Osteoblast (primary cell): ENCODE results near the gene KRT2. TPM values are rescaled to one million over a fixed set of nuclear protein-coding genes. Genes with fewer than 3 reads are reported as not detected.

Source experiments
- DNase-seq: peaks from one replicate; pipeline ENCODE4 v3.0.0; 2011; ENCODE audit warnings: low spot score, mixed read lengths; ENCODE audit not compliant: insufficient read length; ENCODE audit errors: missing footprints
- H2AFZ ChIP-seq: 2 replicates; pipeline ENCODE4 v1.6.0; 2011; ENCODE audit warnings: mild to moderate bottlenecking, low read length
- H3K27ac ChIP-seq: 2 replicates; pipeline ENCODE4 v1.5.1; 2011; ENCODE audit warnings: mild to moderate bottlenecking, low read depth, low read length, moderate library complexity
- H3K27me3 ChIP-seq: 2 replicates; pipeline ENCODE4 v1.6.0; 2012; ENCODE audit warnings: mild to moderate bottlenecking, control low read depth, inconsistent platforms, low read length, moderate library complexity; ENCODE audit not compliant: insufficient read depth
- H3K36me3 ChIP-seq: 2 replicates; pipeline ENCODE4 v1.5.1; 2011; ENCODE audit warnings: mild to moderate bottlenecking, low read length, control low read depth, moderate library complexity; ENCODE audit not compliant: insufficient read depth
- H3K4me1 ChIP-seq: 2 replicates; pipeline ENCODE4 v1.5.1; 2011; ENCODE audit warnings: mild to moderate bottlenecking, low read length, control low read depth, moderate library complexity; ENCODE audit not compliant: insufficient read depth
- H3K4me2 ChIP-seq: 2 replicates; pipeline ENCODE4 v1.6.0; 2011; ENCODE audit warnings: mild to moderate bottlenecking, low read length; ENCODE audit not compliant: insufficient read depth
- H3K4me3 ChIP-seq: fragments of 200-600 bp; sonication (generic); 3 replicates; pipeline ENCODE4 v1.5.1; 2012; ENCODE audit warnings: mild to moderate bottlenecking, low read length, inconsistent platforms; ENCODE audit not compliant: insufficient read depth
- H3K79me2 ChIP-seq: 2 replicates; pipeline ENCODE4 v1.6.0; 2012; ENCODE audit warnings: mild to moderate bottlenecking, low read length, control low read depth, inconsistent platforms; ENCODE audit not compliant: insufficient read depth
- H3K9me3 ChIP-seq: 2 replicates; pipeline ENCODE4 v1.5.1; 2011; ENCODE audit warnings: low read depth, low read length, control low read depth
- H4K20me1 ChIP-seq: 2 replicates; pipeline ENCODE4 v1.6.0; 2012; ENCODE audit warnings: mild to moderate bottlenecking, low read length, control low read depth; ENCODE audit not compliant: insufficient read depth
- CTCF ChIP-seq: IDR thresholded peaks from 2 replicates; pipeline ENCODE4 v1.5.1; 2011; ENCODE audit warnings: mild to moderate bottlenecking, low read depth, low read length, moderate library complexity; ENCODE audit errors: extremely low read depth
- total RNA-seq: library from RNA; depleted of rRNA; stranded (reverse); fragments of >200 nt; gene quantifications from 2 replicates; pipeline ENCODE4 v1.2.3, GENCODE V29; 2012

KRT2 gene
- total RNA-seq, 1 donor = not detected

GRCh38 chr12:52634266-52635056 is 17.6 kb downstream of the KRT2 start:
- no peak for DNase-seq

GRCh38 chr12:52633383-52633782 is 18.6 kb downstream of the KRT2 start:
- no peak for DNase-seq
- Histone ChIP-seq H3K4me1 (no peaks in the 10 kb centered on the region), H3K27ac (no peak overlapping the region), H3K27me3 (peaks cover 37% of the 10 kb centered on the region), H4K20me1 (no peaks in the 10 kb centered on the region), H3K4me3 (no peak overlapping the region), H2AFZ (no peak overlapping the region), H3K79me2 (no peaks in the 10 kb centered on the region), H3K9me3 (no peaks in the 10 kb centered on the region), H3K36me3 (no peaks in the 10 kb centered on the region), H3K4me2 (no peak overlapping the region)
- no peak for TF ChIP-seq CTCF

More at GRCh38 chr12:52634266-52635056, 17.6 kb downstream of the KRT2 start:
- Histone ChIP-seq H3K9me3 (no peaks in the 10 kb centered on the region), H3K4me2 (no peak overlapping the region), H3K27ac (no peak overlapping the region), H2AFZ (no peak overlapping the region), H3K4me1 (no peaks in the 10 kb centered on the region), H3K4me3 (no peak overlapping the region), H3K79me2 (no peaks in the 10 kb centered on the region), H3K27me3 (peaks cover 42% of the 10 kb centered on the region), H4K20me1 (no peaks in the 10 kb centered on the region), H3K36me3 (no peaks in the 10 kb centered on the region)
- TF ChIP-seq CTCF = no peak

GRCh38 chr12:52632656-52633055 is 19.4 kb downstream of the KRT2 start:
- Histone ChIP-seq H3K27ac (no peak overlapping the region), H3K27me3 (peaks cover 38% of the 10 kb centered on the region), H3K4me2 (no peak overlapping the region), H3K4me3 (no peak overlapping the region), H3K4me1 (no peaks in the 10 kb centered on the region), H3K79me2 (no peaks in the 10 kb centered on the region), H3K9me3 (no peaks in the 10 kb centered on the region), H4K20me1 (no peaks in the 10 kb centered on the region), H3K36me3 (no peaks in the 10 kb centered on the region), H2AFZ (no peak overlapping the region)
- TF ChIP-seq CTCF = no peak
- DNase-seq = no peak

- Histone ChIP-seq H3K27me3 (peaks cover 40% of the 10 kb centered on the region), H3K79me2 (no peaks in the 10 kb centered on the region), H2AFZ (no peak overlapping the region), H3K27ac (no peak overlapping the region), H3K4me2 (no peak overlapping the region), H4K20me1 (no peaks in the 10 kb centered on the region), H3K4me1 (no peaks in the 10 kb centered on the region), H3K4me3 (no peak overlapping the region), H3K9me3 (no peaks in the 10 kb centered on the region), H3K36me3 (no peaks in the 10 kb centered on the region)
- TF ChIP-seq CTCF = no peak
- no peak for DNase-seq
These were observed 20.1 kb downstream of the KRT2 start for GRCh38 chr12:52631676-52632459.
